Right atrium auricular region (tissue), 2 donors: ENCODE results near the gene PPP1CB. TPM values are rescaled to one million over a fixed set of nuclear protein-coding genes. Genes with fewer than 3 reads are reported as not detected.

Source experiments
- DNase-seq: peaks from one replicate; pipeline ENCODE4 v3.0.0-alpha.2; 2019; ENCODE audit warnings: low spot score
- H3K27ac ChIP-seq, 2 donors: fragments of 200-600 bp; sonication (generic); 1 replicate in 1 of 2; 2 replicates in 1 of 2; pipeline ENCODE4 v1.5.1; 2016 to 2019
- H3K27me3 ChIP-seq, 2 donors: fragments of 200-600 bp; sonication (generic); one replicate each; pipeline versions ENCODE4 v1.5.1 to v1.6.0; 2017 to 2019
- H3K36me3 ChIP-seq: fragments of 200-600 bp; sonication (generic); one replicate; pipeline ENCODE4 v1.5.1; 2016
- H3K4me1 ChIP-seq, 2 donors: fragments of 200-600 bp; sonication (generic); one replicate each; pipeline versions ENCODE4 v1.5.1 to v1.6.0; 2017 to 2019
- H3K4me3 ChIP-seq, 2 donors: fragments of 200-600 bp; sonication (generic); 1 replicate in 1 of 2; 2 replicates in 1 of 2; pipeline ENCODE4 v1.5.1; 2017 to 2019; ENCODE audit warnings: mild to moderate bottlenecking in 1 of 2, moderate library complexity in 1 of 2
- H3K9me3 ChIP-seq, 2 donors: fragments of 200-600 bp; sonication (generic); one replicate each; pipeline ENCODE4 v1.5.1; 2019
- total RNA-seq, 2 donors: library from RNA; depleted of rRNA; stranded (reverse); fragments of >200 nt; gene quantifications; one replicate each; pipeline ENCODE4 v1.1.0, GENCODE V29; 2016
- TF ChIP-seq, protein P1 (sequence below), 2 donors: fragments of 200-600 bp; sonication (generic); IDR thresholded peaks; one replicate each; pipeline ENCODE4 v1.5.1; 2019; ENCODE audit warnings: antibody characterized with exemption in 2 of 2

The PPP1CB gene
- total RNA-seq, 2 donors from 2014 or later, result 185 to 213 TPM

DNA sequence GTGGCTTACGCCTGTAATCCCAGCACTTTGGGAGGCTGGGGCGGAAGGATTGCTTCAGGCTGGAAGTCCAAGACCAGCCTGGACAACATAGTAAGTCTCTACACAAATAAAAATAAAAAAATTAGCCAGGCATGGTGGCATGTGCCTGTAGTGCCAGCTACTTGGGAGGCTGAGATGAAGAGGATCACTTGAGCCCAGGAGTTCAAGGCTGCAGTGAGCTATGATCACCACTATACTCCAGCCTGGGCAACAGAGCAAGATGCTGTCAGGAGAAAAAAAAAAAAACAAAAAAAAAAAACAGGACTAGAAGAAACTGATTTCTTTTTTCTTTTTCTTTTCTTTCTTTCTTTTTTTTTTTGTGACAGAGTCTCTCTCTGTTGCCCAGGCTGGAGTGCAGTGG is 72.6 kb downstream of the PPP1CB start:
- Histone ChIP-seq H3K4me1 (peaks cover 0 to 4% of the 10 kb centered on the region in 2 donors), H3K27me3 (no peaks in the 10 kb centered on the region), H3K4me3 (no peak overlapping the region), H3K36me3 (no peaks in the 10 kb centered on the region), H3K27ac (no peak overlapping the region), H3K9me3 (no peaks in the 10 kb centered on the region)
- TF ChIP-seq, protein P1, sequence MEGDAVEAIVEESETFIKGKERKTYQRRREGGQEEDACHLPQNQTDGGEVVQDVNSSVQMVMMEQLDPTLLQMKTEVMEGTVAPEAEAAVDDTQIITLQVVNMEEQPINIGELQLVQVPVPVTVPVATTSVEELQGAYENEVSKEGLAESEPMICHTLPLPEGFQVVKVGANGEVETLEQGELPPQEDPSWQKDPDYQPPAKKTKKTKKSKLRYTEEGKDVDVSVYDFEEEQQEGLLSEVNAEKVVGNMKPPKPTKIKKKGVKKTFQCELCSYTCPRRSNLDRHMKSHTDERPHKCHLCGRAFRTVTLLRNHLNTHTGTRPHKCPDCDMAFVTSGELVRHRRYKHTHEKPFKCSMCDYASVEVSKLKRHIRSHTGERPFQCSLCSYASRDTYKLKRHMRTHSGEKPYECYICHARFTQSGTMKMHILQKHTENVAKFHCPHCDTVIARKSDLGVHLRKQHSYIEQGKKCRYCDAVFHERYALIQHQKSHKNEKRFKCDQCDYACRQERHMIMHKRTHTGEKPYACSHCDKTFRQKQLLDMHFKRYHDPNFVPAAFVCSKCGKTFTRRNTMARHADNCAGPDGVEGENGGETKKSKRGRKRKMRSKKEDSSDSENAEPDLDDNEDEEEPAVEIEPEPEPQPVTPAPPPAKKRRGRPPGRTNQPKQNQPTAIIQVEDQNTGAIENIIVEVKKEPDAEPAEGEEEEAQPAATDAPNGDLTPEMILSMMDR (IDR thresholded peaks at IDR 0.05), result no peak
- no peak for DNase-seq

DNA sequence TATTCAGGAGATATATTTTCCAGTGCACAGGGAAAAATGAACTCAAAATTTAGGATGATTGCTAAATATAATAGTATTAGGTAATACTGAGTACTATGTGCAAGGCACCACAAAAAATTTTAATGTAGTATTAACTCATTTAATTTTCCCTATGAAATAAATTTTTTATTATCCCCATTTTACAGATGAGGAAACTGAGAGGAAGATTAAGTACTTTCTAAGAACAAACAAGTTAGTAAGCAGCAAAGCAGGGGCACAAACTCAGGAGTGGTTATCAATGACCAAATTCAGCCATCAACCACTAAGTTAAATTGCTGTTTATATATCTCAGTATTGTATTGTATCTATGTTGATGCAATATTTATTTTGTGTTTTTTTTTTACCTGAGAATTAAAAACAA is 73.2 kb downstream of the PPP1CB start:
- Histone ChIP-seq H3K27me3 (no peaks in the 10 kb centered on the region), H3K4me1 (peaks cover 0 to 4% of the 10 kb centered on the region in 2 donors), H3K27ac (no peak overlapping the region), H3K36me3 (no peaks in the 10 kb centered on the region), H3K4me3 (no peak overlapping the region), H3K9me3 (no peaks in the 10 kb centered on the region)
- TF ChIP-seq, protein P1 (IDR thresholded peaks at IDR 0.05), result no peak
- no peak for DNase-seq

DNA sequence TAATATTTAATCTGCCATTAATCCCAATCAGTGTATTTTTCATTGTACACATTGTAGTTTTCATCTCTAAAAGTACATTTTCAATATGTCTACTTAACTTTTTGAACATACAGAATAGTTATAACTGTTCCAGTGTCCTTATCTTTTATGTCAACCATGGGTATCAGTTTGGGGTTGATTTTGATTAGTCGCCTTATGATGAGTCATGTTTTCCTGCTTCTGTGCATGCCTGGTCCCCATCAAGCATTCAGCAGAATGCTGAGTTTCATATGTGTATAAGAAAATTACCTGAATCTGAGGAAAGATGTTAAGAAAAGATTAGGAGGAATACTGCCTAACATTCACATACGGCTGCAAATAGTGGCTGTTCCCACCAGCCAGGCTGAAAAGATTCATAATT is 76.8 kb downstream of the PPP1CB start:
- no peaks in the 10 kb centered on the region for H3K36me3 ChIP-seq
- no peaks in the 10 kb centered on the region for H3K4me1 ChIP-seq
- TF ChIP-seq, protein P1 (IDR thresholded peaks at IDR 0.05), result no peak
- no peak overlapping the region for H3K4me3 ChIP-seq
- DNase-seq, result no peak
- no peaks in the 10 kb centered on the region for H3K27me3 ChIP-seq
- H3K9me3 ChIP-seq, result no peaks in the 10 kb centered on the region
- no peak overlapping the region for H3K27ac ChIP-seq

DNA sequence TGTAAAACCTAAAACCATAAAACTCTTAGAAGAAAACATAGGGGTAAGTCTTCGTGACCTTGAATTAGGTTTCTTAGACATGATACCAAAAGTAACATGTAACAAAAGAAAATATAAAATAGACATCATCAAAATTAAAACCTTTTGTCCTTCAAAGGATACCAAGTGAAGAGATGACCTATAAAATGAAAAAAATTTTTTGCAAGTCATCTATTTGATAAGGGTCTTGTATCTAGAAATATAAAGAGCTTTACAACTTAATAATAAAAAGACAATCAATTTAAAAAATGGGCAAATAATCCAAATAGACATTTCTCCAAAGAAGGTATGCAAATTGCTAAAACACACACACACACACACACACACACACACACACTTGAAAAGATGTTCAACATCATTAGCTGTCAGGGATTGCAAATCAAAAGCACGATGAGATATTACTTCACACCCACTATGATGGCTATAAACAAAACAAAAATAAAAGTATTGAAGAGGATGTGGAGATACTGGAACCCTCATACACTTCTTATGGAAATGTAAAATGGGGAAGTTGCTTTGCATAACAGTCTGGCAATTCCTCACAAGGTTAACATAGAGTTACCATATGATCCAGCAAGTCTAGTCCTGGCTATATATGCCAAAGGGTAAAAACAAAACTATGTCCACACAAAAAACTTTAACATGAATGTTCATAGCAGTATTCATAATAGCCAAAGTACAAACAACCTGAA is 82.3 kb downstream of the PPP1CB start:
- Histone ChIP-seq H3K27ac (no peak overlapping the region), H3K4me1 (no peaks in the 10 kb centered on the region), H3K4me3 (no peak overlapping the region), H3K9me3 (no peaks in the 10 kb centered on the region), H3K36me3 (no peaks in the 10 kb centered on the region), H3K27me3 (no peaks in the 10 kb centered on the region)
- no peak for DNase-seq
- TF ChIP-seq, protein P1 (IDR thresholded peaks at IDR 0.05), result no peak

DNA sequence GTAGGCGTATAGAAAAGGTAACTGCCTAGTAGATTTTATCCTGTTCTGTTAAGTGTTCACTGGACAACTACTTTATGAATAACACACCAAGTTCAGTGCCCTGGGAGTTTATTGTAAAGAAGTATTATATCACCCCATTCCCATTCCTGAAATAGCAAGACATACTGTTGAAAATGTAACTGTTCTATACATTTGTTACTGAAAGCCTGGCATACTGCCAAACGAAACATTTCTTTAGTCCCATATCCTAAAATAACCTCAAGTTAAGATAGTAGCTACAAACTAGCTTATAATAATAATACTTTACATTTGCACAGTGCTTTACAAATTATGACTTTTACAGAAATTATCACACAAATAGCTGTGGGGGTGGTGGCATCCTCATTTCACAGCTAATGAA is 84.2 kb downstream of the PPP1CB start:
- no peaks in the 10 kb centered on the region for H3K4me1 ChIP-seq
- no peaks in the 10 kb centered on the region for H3K36me3 ChIP-seq
- TF ChIP-seq, protein P1 (IDR thresholded peaks at IDR 0.05), result no peak
- H3K27ac ChIP-seq, result no peak overlapping the region
- H3K4me3 ChIP-seq, result no peak overlapping the region
- H3K9me3 ChIP-seq, result no peaks in the 10 kb centered on the region
- H3K27me3 ChIP-seq, result no peaks in the 10 kb centered on the region
- no peak for DNase-seq

DNA sequence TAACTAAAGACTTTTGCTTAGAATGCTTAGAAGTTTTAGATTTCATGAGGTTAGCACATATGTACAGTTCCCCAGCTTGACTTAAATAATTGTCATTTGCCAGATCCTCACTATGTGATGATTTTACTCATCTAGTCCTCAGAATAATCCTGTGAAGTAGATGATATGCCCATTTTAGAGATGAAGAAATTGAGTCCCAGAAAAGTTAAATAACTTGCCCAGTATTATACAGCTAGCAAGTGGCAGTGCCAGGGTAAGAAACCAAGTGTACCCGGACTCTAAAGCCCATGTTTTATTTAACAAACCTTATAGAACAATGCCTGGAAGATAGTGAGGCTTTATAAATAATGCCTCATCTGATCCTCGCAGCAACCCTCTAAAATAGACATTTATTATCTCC is 87.3 kb downstream of the PPP1CB start:
- Histone ChIP-seq H3K36me3 (no peaks in the 10 kb centered on the region), H3K9me3 (no peaks in the 10 kb centered on the region), H3K4me3 (no peak overlapping the region), H3K27ac (no peak overlapping the region), H3K27me3 (no peaks in the 10 kb centered on the region), H3K4me1 (no peaks in the 10 kb centered on the region)
- no peak for DNase-seq
- TF ChIP-seq, protein P1 (IDR thresholded peaks at IDR 0.05), result no peak
